ENCODE results near the gene GRIK3.

GRIK3 gene

GRCh38 chr1:36778740-36779139 lies 255.6 kb downstream of the GRIK3 start:
- no peak for TF ChIP-seq GABPA (IDR thresholded peaks at IDR 0.05; ENCODE audit: low read depth)
- no peak for TF ChIP-seq CTCF (IDR thresholded peaks at IDR 0.05; ENCODE audit: insufficient read depth, low read length)
- TF ChIP-seq SPI1 (IDR thresholded peaks at IDR 0.05; ENCODE audit: borderline replicate concordance, low read depth), result no peak
- no peak for TF ChIP-seq REST (IDR thresholded peaks at IDR 0.05; ENCODE audit: insufficient replicate concordance, low read depth)
- TF ChIP-seq POLR2AphosphoS5 (IDR thresholded peaks at IDR 0.05; ENCODE audit: low read depth), result no peak
- H3K4me3 ChIP-seq (replicated peaks; ENCODE audit: insufficient read depth, low read length), result no peak overlapping the region
- H3K27ac ChIP-seq (replicated peaks), result no peak overlapping the region
- DNase-seq (ENCODE audit: low read depth in 1 of 2, low spot score in 1 of 2), result no peak
- H3K27me3 ChIP-seq (ENCODE audit: insufficient read depth, poor library complexity, severe bottlenecking), result no peaks in the 10 kb centered on the region

DNA sequence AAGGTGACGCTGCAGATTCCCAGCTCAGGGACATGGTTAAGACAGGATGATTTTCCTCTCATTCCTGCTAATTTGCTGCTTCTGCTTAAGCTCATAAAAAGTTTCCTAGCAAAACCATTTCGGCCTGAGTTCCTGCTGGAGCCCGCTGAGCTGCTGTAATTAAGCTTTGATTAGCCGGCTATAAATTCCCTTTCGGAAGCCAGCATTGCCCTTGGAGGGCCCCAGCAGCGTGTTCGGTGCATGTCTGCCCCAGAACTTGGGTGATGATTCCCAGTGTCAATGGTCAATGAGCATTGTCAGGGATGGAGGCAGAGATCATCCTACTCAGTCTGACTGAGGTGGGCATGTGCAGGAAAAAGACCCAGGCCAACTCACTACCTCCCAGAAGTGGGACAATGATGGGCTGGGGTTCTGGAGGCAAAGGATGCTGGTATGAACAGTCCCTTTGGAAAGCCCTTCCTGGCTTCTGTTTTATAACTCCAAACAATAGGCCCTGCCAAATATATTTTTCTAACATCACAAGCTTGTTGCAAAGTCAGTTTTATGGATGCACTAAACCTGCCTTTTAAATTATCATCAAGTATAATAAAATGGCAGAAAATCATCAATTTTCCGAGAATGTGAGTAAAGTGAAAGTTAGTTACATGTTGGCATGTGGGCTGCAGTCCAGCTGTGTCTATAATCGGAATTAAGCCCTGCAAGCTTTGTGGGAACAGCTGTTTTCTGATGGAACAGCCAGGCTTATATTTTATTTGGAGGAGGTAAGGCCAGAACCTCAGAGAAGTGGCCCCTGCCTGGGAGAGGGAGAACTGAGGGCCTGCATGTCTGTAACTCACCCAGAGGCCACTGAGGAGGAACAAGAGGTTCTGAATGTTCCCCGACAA lies 257.1 kb downstream of the GRIK3 start:
- Histone ChIP-seq H3K27ac (replicated peaks) (no peak overlapping the region), H3K4me3 (replicated peaks; ENCODE audit: insufficient read depth, low read length) (no peak overlapping the region), H3K27me3 (ENCODE audit: insufficient read depth, poor library complexity, severe bottlenecking) (no peaks in the 10 kb centered on the region)
- no peak for DNase-seq (ENCODE audit: low read depth in 1 of 2, low spot score in 1 of 2)
- TF ChIP-seq GABPA (IDR thresholded peaks at IDR 0.05; ENCODE audit: low read depth) (no peak), SPI1 (IDR thresholded peaks at IDR 0.05; ENCODE audit: borderline replicate concordance, low read depth) (no peak), CTCF (IDR thresholded peaks at IDR 0.05; ENCODE audit: insufficient read depth, low read length) (no peak), REST (IDR thresholded peaks at IDR 0.05; ENCODE audit: insufficient replicate concordance, low read depth) (no peak), POLR2AphosphoS5 (IDR thresholded peaks at IDR 0.05; ENCODE audit: low read depth) (no peak)

GRCh38 chr1:36776256-36776655 lies 258.1 kb downstream of the GRIK3 start:
- Histone ChIP-seq H3K27ac (replicated peaks) (no peak overlapping the region), H3K27me3 (ENCODE audit: insufficient read depth, poor library complexity, severe bottlenecking) (peaks cover 3% of the 10 kb centered on the region), H3K4me3 (replicated peaks; ENCODE audit: insufficient read depth, low read length) (no peak overlapping the region)
- DNase-seq (ENCODE audit: low read depth in 1 of 2, low spot score in 1 of 2), result no peak
- no peak for TF ChIP-seq POLR2AphosphoS5 (IDR thresholded peaks at IDR 0.05; ENCODE audit: low read depth)
- no peak for TF ChIP-seq REST (IDR thresholded peaks at IDR 0.05; ENCODE audit: insufficient replicate concordance, low read depth)
- no peak for TF ChIP-seq GABPA (IDR thresholded peaks at IDR 0.05; ENCODE audit: low read depth)
- TF ChIP-seq CTCF (IDR thresholded peaks at IDR 0.05; ENCODE audit: insufficient read depth, low read length), result no peak
- TF ChIP-seq SPI1 (IDR thresholded peaks at IDR 0.05; ENCODE audit: borderline replicate concordance, low read depth), result no peak
